OCI-LY7 (cell line): Measurements from ENCODE around the gene NUFIP1.

ENCODE experiments used
- CTCF ChIP-seq: fragments of 200-600 bp; sonication (generic); conservative IDR thresholded peaks from 2 replicates; pipeline ENCODE4 v1.5.1; 2014; ENCODE audit warnings: mild to moderate bottlenecking, antibody characterized with exemption, low read length, moderate library complexity, mixed read lengths
- EZH2phosphoT487 ChIP-seq: fragments of 200-600 bp; sonication (generic); IDR thresholded peaks from 2 replicates; pipeline ENCODE4 v1.6.1; 2018; ENCODE audit warnings: low read depth, borderline replicate concordance, mild to moderate bottlenecking, mixed run types, antibody characterized with exemption, low read length, moderate library complexity, mixed read lengths

DNA sequence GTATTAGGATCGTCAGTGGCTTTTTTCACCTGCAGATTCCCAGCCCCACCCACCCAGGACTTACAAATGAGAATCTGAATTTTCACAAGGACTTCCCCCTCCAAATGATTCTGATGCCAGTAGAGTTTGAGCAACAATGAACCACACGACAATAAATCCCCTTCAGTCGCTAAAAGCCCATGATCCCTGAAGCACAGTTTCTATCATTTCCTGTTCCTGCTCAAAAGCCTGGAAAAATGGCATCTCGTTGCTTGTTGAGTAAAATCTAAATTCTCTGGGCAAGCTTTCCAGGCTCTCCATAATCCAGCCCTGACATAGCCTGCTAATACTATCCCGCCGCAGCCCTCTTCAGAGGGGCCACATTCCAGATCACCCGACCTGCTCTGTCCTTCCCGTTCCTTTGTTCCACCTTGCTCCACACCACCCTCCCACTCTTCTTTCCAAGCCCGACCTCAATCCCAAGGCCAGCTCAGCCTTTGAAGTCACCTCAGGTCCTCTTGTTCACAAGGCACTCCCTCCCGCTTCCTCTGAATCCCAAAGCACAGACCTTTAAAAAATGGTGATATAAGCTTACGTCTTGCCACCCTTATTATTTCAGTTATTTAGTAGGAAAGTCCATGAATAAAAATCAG is 67.9 kb downstream of the NUFIP1 start:
- TF ChIP-seq CTCF (no peak), EZH2phosphoT487 (no peak)
